Fibroblast of lung (primary cell): ENCODE data around the gene C2orf49.

Source experiments
- EZH2 ChIP-seq: IDR thresholded peaks from 2 replicates; pipeline ENCODE4 v1.5.1; 2012; ENCODE audit warnings: low read length, control low read depth, mild to moderate bottlenecking; ENCODE audit errors: missing control alignments
- TF ChIP-seq, protein P1 (sequence below), 2 donors: IDR thresholded peaks in 1 of 2; conservative IDR thresholded peaks in 1 of 2; 1 replicate in 1 of 2; 2 replicates in 1 of 2; pipeline ENCODE4 v1.5.1; 2011 to 2012; ENCODE audit warnings: low read length in 2 of 2, control low read depth in 1 of 2, inconsistent platforms in 1 of 2, low read depth in 1 of 2, mild to moderate bottlenecking in 1 of 2

DNA sequence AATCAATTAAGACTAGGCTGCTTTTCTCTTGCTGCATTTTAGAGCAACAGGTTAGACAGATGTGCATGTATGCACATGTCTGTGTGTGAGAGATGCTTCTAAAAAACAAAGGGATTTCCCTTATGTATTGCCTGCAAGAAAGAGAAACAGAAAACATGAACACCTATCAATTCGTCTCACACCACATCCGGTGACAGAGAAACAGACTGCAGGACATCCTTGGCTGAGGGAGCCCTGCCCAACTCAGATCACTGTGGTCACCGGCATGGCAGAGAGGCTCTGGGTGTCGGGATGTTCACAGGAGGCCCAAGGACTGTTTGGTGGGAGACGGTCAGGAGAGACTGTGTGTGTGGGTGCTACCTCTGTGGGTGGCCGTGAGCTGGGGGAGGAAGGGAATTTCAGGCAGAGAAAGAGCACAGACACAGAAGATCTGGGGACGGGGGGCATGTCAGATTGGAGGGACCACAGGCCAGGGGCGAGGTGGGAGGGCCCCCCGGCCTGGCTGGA lies 36.6 kb downstream of the C2orf49 start:
- TF ChIP-seq, protein P1, sequence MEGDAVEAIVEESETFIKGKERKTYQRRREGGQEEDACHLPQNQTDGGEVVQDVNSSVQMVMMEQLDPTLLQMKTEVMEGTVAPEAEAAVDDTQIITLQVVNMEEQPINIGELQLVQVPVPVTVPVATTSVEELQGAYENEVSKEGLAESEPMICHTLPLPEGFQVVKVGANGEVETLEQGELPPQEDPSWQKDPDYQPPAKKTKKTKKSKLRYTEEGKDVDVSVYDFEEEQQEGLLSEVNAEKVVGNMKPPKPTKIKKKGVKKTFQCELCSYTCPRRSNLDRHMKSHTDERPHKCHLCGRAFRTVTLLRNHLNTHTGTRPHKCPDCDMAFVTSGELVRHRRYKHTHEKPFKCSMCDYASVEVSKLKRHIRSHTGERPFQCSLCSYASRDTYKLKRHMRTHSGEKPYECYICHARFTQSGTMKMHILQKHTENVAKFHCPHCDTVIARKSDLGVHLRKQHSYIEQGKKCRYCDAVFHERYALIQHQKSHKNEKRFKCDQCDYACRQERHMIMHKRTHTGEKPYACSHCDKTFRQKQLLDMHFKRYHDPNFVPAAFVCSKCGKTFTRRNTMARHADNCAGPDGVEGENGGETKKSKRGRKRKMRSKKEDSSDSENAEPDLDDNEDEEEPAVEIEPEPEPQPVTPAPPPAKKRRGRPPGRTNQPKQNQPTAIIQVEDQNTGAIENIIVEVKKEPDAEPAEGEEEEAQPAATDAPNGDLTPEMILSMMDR (conservative IDR thresholded peaks at IDR 0.05 in 1 of 2, IDR thresholded peaks at IDR 0.05 in 1 of 2; ENCODE audit: low read depth in 1 of 2, low read length in 2 of 2) = no peak
- TF ChIP-seq EZH2 = no peak
